HG03520 (cell line): ENCODE results near the gene SLC35E4.

Experiments used
- ATAC-seq: cut with Tn5 transposase; IDR thresholded peaks from one replicate; pipeline ENCODE4 v1.9.1; 2021; ENCODE audit warnings: mild to moderate bottlenecking, moderate library complexity; ENCODE audit not compliant: unreplicated experiment

SLC35E4 gene

DNA sequence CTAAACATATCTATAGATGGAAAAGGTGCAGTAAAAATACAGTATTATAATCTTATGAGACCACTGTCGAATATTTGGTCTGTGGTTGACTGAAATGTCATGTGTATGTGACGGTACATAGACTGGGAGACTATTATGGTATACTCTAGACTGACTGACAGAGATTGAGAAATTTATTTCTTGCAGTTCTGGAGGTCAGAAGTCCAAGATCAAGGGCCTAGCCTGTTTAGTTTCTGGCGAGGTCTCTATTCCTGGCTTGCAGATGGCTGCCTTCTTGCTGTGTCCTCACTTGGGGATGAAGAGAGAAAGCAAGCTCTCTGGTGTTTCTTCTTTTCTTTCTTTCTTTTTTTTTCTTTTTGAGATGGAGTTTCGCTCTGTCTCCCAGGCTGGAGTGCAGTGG lies 51.8 kb downstream of the SLC35E4 start:
- ATAC-seq, result no peak

DNA sequence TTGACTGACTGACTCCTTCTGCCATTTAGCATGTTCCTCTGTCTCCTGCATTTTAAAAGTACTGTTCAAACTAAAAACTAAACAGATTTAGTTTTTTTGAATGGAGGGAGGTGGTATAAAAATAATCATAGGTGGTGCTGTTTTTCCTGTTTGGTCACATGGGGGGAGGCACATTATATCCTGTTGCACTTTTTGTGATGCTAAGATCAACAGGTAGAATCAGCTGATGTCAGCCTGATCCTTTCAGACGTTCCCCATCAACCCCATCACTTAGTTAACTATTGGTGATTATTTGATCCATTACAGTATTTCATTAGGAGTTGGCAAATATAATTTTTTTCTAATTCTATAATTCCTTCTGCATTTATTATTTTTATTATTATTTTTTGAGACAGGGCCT lies 54.0 kb downstream of the SLC35E4 start:
- no peak for ATAC-seq

DNA sequence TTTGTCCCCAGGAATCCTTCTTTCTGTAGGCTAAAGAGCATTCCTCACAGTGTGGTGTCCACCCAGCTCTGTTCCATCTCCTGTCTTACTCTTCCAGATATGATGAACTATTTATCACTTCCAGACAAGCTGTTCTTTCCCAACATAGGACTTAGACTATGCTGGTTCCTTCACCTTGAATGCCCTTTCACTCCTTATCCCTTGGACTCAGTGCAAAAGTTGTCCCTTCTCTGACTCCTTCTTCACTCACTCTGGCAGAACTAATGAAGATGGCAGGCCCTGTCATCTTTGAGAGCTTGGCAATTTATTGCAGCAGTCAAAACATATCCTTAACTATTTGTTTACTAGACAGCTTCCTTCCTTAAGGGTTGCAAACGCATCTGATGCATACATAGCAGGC lies 55.6 kb downstream of the SLC35E4 start:
- no peak for ATAC-seq

DNA sequence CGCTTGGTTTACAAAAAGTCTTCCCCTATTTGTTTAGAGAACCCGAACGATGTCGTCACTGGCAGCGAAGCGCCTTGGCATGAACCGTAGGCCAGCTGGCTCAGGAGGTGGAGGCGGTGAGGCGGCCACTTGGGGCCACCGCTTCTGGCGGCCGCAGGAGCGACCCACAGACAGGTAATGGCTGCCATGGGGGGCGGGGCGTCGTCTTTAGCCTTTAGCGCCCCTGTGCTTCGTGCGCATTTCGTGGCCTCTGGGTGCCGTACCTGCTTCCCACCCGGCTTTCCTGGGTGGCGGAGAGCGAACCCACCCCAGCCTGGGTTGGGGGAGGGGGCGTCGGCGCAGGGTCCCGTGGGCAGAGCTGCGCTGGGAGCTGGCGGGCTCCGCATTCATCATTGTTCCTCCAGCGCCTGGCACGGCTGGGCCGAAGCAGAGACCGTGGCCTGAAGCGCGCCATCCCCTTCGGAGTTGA lies 58.6 kb downstream of the SLC35E4 start:
- ATAC-seq, result no peak

DNA sequence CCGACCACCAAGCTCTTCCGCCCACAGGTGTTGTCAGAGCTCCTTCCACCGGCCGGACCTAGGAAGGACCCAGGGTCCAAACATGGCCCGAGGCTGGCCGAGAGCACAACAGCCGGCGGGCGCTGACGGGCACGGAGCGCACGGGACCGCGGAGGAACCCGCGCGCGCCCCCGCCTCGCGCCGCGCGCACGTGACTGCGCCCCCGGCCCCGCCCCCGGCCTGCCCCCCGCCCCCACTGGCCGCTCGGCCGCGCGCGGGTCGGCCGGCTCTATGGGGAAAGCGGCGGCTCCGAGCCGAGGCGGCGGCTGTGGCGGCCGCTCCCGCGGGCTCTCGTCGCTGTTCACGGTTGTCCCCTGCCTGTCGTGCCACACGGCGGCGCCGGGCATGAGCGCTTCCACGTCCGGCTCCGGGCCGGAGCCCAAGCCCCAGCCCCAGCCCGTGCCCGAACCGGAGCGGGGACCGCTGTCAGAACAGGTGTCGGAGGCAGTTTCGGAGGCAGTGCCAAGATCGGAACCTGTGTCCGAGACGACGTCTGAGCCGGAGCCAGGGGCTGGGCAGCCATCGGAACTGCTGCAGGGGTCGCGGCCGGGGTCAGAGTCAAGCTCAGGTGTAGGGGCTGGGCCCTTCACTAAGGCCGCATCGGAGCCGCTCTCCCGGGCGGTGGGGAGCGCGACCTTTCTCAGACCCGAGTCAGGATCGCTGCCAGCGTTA lies 59.2 kb downstream of the SLC35E4 start, which contains the start of gene OSBP2:
Gene OSBP2, plus strand, starts transcription at position 235 of the 711 bp plus-strand sequence. Its CDS starts 36 bp downstream, at position 271.
- no peak for ATAC-seq

DNA sequence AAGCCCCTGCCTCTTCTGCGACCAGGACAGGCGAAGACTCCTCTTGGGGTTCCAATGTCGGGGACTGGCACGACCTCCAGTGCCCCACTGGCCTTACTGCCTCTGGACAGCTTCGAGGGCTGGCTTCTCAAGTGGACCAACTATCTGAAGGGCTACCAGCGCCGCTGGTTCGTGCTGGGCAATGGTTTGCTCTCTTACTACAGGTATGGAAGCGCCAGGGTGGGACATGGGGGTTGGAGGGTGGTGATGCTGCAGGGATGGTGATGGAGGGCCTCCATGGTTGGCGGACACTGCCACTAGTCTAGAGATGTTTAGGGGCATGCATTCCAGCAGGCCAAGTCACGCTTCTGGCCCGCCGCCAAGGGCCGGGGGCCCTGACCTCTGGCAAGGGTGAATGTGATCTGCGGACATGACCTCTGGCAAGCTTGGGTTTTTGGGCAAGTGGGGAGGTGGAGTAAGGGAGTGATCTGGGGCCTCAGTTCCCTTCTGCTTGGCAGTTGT lies 59.8 kb downstream of the SLC35E4 start:
- ATAC-seq, result no peak

DNA sequence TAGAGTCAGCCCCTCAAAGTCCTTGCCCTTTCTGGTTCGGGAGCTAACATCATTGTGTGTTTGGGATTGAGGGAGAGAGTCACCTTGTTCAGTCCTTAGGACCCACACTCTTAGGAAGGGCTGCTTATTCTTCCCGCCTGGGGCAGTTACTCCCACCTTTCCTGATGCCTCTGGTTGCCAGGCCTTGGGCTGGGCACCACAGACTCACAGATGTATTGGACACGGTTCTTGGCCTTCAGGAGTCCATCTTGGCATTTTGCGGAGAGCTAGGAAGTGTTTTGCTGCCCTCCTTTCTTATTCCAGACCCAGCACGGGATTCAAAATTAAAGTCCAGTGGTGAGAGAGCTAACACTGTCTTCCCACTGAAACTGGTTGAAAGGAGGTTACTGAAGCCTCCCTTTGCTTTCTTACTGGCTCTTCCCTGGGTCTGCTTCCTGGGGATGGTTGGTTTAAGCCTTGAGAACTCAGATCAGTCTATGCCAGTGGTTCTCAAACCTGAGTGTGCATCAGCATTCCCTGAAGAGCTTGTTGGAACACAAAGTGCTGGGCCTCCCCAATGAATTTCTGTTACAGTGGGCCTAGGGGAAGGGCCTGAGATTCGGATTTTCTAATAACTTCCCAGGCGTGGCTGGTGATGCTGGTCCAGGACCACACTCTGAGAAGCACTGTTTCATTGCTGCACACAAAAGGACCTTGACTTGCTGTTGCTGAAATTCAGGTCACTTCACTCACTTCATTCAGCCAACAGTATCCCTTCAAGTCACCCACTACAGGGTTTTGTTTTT lies 60.5 kb downstream of the SLC35E4 start:
- ATAC-seq, result no peak
